GM12874 (cell line): ENCODE data around the gene AKAP17A.

Experiments
- TF ChIP-seq, protein P1 (sequence below): IDR thresholded peaks from 2 replicates; pipeline ENCODE4 v1.5.1; 2011; ENCODE audit warnings: low read depth, mild to moderate bottlenecking, control low read depth, low read length, moderate library complexity; ENCODE audit not compliant: insufficient read depth

AKAP17A gene

DNA sequence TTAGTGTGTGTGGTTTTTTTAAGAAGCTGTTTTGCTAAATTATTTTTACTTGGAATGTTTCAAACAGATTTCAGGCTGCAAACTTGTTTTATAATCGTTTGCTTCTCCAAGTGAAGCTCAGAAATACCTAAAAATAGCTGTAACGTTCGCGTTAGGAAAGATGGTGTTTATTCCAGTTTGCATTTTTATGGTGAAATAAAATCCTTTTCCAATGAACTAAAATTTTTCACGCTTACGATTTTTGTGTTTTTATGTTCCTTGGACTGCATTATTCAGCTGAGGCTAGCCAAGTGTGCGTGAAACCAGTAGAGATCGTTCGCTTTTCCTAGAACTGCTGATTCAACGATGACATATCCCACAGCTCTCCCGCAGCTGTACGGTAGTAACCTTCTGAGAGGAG lies 10.9 kb downstream of the AKAP17A start:
- TF ChIP-seq, protein P1, sequence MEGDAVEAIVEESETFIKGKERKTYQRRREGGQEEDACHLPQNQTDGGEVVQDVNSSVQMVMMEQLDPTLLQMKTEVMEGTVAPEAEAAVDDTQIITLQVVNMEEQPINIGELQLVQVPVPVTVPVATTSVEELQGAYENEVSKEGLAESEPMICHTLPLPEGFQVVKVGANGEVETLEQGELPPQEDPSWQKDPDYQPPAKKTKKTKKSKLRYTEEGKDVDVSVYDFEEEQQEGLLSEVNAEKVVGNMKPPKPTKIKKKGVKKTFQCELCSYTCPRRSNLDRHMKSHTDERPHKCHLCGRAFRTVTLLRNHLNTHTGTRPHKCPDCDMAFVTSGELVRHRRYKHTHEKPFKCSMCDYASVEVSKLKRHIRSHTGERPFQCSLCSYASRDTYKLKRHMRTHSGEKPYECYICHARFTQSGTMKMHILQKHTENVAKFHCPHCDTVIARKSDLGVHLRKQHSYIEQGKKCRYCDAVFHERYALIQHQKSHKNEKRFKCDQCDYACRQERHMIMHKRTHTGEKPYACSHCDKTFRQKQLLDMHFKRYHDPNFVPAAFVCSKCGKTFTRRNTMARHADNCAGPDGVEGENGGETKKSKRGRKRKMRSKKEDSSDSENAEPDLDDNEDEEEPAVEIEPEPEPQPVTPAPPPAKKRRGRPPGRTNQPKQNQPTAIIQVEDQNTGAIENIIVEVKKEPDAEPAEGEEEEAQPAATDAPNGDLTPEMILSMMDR: no peak

DNA sequence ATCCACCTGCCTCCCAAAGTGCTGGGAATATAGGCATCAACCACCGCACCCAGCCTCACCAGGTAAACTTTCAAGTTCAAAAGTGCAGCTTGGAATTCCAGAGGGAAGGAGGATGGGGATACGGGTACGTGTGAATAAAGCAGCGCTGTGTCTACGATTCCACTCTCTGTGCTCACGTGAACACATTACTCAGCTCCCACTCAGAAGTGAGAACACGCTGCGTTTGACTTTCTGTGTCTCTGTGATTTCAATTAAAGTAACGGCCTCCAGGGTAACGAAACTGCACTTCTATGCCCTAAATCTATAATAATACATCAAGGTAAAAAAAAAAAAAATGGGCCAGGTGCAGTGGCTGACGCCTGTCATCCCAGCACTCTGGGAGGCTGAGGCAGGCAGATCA lies 15.1 kb downstream of the AKAP17A start:
- TF ChIP-seq, protein P1: no peak

DNA sequence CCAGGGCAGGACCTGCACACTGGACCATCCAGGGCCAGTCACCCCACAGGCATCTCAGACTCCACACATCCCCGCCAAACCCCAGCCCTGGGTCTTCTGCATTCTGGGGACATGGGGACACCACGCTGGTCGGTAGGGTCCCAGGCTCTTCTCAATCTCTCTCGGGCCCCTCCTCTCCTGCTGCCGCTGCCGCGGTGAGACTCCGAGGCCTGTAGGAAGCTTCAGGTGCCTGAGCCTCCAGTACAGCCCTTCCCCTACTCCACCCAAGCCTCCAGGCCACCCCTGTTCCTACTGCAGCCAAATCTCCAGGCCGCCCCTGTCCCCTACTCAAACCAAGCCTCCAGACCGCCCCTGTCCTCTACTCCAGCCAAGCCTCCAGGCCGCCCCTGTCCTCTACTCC lies 17.9 kb downstream of the AKAP17A start:
- TF ChIP-seq, protein P1: no peak

- TF ChIP-seq, protein P1: no peak
Observed at GRCh38 chrX:1609762-1610161, 18.4 kb downstream of the AKAP17A start.

- TF ChIP-seq, protein P1: no peak
Observed at GRCh38 chrX:1610166-1610565, 18.8 kb downstream of the AKAP17A start.

GRCh38 chrX:1610736-1611135 lies 19.3 kb downstream of the AKAP17A start:
- TF ChIP-seq, protein P1: no peak

DNA sequence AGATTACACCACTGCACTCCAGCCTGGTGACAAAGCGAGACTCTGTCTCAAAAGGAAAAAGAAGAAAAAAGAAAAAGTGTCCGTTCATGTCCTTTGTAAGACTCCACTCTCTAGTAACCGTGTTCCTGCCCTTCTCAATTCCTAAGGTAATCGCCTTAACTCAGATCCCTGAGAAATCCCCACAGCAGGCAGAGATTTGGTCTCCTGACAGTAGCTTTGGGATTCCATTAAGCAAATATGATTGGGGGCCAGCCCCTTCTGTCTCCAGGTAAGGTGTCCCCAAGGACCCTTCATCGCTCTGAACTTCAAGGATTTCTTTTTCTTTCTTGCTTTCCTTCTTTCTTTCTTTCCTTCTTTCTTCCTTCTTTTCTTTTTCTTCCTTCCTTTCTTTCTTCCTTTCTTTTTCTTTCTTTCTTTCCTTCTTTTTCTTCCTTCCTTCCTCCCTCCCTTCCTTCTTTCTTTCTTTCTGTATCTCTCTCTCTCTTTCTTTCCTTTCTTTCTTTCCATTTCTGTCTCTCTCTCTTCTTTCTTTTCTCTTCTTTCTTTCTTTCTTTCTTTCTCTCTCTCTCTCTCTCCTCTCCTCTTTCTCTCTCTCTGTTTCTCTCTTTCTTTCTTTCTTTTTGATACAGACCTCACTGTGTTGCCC lies 21.4 kb downstream of the AKAP17A start:
- TF ChIP-seq, protein P1: no peak
